WERI-Rb-1 (cell line): ENCODE results near the gene COBL.

Experiments
- DNase-seq: peaks from one replicate; pipeline ENCODE4 v3.0.0-alpha.2; 2020
- H3K27ac ChIP-seq: fragments of 250-450 bp; sonication (Bioruptor Pico); 2 replicates; pipeline ENCODE4 v1.5.1; 2020; ENCODE audit warnings: mild to moderate bottlenecking, moderate library complexity
- H3K27me3 ChIP-seq: fragments of 250-450 bp; sonication (Bioruptor Pico); 2 replicates; pipeline ENCODE4 v1.5.1; 2021; ENCODE audit warnings: mild to moderate bottlenecking, low read depth, moderate library complexity; ENCODE audit not compliant: insufficient read depth, severe bottlenecking
- H3K36me3 ChIP-seq: fragments of 250-450 bp; sonication (Bioruptor Pico); 2 replicates; pipeline ENCODE4 v1.5.1; 2020; ENCODE audit warnings: mild to moderate bottlenecking, moderate library complexity
- H3K4me3 ChIP-seq: 2 replicates; pipeline ENCODE4 v1.5.1; 2011; ENCODE audit warnings: low read depth, mild to moderate bottlenecking, control low read depth, low read length
- H3K9me3 ChIP-seq: fragments of 250-450 bp; sonication (Bioruptor Pico); 2 replicates; pipeline ENCODE4 v1.5.1; 2021; ENCODE audit warnings: mild to moderate bottlenecking, moderate library complexity; ENCODE audit not compliant: severe bottlenecking
- CTCF ChIP-seq: IDR thresholded peaks from 2 replicates; pipeline ENCODE4 v1.5.1; 2011; ENCODE audit warnings: low read depth, mild to moderate bottlenecking, control low read depth, inconsistent platforms, low read length

The COBL gene

GRCh38 chr7:51275532-51275931, 41.1 kb downstream of the COBL start:
- no peaks in the 10 kb centered on the region for H3K36me3 ChIP-seq
- H3K27me3 ChIP-seq: no peaks in the 10 kb centered on the region
- H3K27ac ChIP-seq: peak overlapping the region; percentile 88; the same call in 1 of the 2 replicates
- H3K9me3 ChIP-seq: no peaks in the 10 kb centered on the region
- no peak overlapping the region for H3K4me3 ChIP-seq
- no peak for DNase-seq
- no peak for TF ChIP-seq CTCF

GRCh38 chr7:51274955-51275354, 41.7 kb downstream of the COBL start:
- TF ChIP-seq CTCF: no peak
- no peak overlapping the region for H3K4me3 ChIP-seq
- DNase-seq: no peak
- H3K9me3 ChIP-seq: no peaks in the 10 kb centered on the region
- H3K36me3 ChIP-seq: no peaks in the 10 kb centered on the region
- H3K27ac ChIP-seq: no peak overlapping the region
- H3K27me3 ChIP-seq: no peaks in the 10 kb centered on the region

DNA sequence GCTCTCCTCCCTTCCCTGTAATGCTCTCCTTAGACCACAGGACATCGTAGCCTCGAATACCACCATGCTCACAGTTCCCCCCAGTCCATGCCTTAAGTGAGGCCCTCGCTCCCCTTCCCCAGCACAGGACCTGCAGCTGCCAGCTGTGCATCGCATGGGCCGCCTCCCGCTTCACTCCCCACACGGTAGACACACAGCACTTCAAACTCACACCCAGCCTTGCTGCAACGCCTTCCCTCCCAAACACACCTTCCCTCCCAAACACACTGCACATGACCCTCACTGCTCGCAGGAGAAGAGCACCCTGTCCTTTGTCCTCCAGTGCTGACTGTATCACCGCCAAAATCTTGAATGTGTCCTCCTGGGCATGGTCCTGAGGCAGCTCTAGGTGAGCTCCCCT, 42.6 kb downstream of the COBL start:
- H3K36me3 ChIP-seq: no peaks in the 10 kb centered on the region
- TF ChIP-seq CTCF: no peak
- no peaks in the 10 kb centered on the region for H3K27me3 ChIP-seq
- no peak overlapping the region for H3K4me3 ChIP-seq
- H3K9me3 ChIP-seq: no peaks in the 10 kb centered on the region
- no peak overlapping the region for H3K27ac ChIP-seq
- no peak for DNase-seq

DNA sequence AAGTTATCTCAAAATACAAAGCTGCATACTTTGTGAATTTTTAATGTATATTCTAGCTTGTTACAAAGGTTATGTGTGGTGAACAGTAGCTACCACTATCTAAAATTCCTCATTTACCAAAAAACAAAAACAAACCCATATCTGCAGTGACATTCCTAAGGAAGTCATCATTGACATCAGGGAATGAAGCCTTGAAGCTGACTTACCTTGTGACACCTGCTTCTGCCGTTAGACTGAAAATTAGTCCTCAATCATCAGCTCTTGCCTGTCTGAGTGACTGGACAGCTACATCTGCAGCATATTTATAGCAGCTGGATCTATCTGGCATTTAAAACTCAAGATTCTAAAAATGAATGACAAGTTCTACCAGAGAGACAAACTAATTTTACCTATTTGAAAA, 43.2 kb downstream of the COBL start:
- no peak overlapping the region for H3K27ac ChIP-seq
- no peak overlapping the region for H3K4me3 ChIP-seq
- no peak for DNase-seq
- no peaks in the 10 kb centered on the region for H3K36me3 ChIP-seq
- H3K27me3 ChIP-seq: no peaks in the 10 kb centered on the region
- H3K9me3 ChIP-seq: no peaks in the 10 kb centered on the region
- no peak for TF ChIP-seq CTCF

- no peak for TF ChIP-seq CTCF
- Histone ChIP-seq H3K36me3 (no peaks in the 10 kb centered on the region), H3K9me3 (no peaks in the 10 kb centered on the region), H3K4me3 (no peak overlapping the region), H3K27me3 (no peaks in the 10 kb centered on the region), H3K27ac (no peak overlapping the region)
- no peak for DNase-seq
Observed at GRCh38 chr7:51270965-51271364, 45.6 kb downstream of the COBL start.

DNA sequence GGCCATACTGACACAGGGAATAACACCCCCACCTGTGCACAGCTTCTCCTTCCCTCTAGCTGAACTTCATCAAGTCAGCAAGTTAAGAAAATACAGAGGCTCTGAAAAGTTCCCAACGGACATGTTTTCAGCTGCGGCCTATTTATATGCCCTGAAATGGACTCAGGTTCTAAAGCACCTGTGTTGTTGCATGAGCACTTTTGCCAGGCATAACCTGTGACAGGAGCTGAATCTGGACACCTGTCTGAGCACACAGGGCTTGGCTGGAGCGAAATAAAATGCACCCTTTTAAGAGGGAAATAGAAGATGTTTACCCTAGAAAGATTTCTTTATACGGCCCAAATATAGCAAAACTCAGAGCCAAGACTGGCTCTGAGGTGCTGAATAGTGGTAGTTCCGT, 46.7 kb downstream of the COBL start:
- H3K27me3 ChIP-seq: no peaks in the 10 kb centered on the region
- no peak overlapping the region for H3K27ac ChIP-seq
- no peak for TF ChIP-seq CTCF
- H3K9me3 ChIP-seq: no peaks in the 10 kb centered on the region
- DNase-seq: no peak
- no peaks in the 10 kb centered on the region for H3K36me3 ChIP-seq
- no peak overlapping the region for H3K4me3 ChIP-seq
